Activated naive CD4-positive, alpha-beta T cell treated with anti-CD3 and anti-CD28 coated beads, Interleukin-2, amount 50 U/mL, for 24 hours (primary cell): ENCODE data around the gene FAM204A.
A peak's percentile ranks its signal among the peaks of the same experiment; 100 is the strongest.

Source experiments
- H3K27ac Mint-ChIP-seq: one replicate; pipeline ENCODE4 v1.8.0; 2021; ENCODE audit warnings: mild to moderate bottlenecking, mixed read lengths
- H3K27me3 Mint-ChIP-seq: one replicate; pipeline ENCODE4 v1.8.0; 2021; ENCODE audit warnings: mixed read lengths
- H3K36me3 Mint-ChIP-seq: one replicate; pipeline ENCODE4 v1.8.0; 2021; ENCODE audit warnings: mixed read lengths
- H3K4me1 Mint-ChIP-seq: one replicate; pipeline ENCODE4 v1.8.0; 2021; ENCODE audit warnings: mixed read lengths
- H3K4me3 Mint-ChIP-seq: one replicate; pipeline ENCODE4 v1.8.0; 2021; ENCODE audit warnings: mild to moderate bottlenecking, mixed read lengths
- H3K9me3 Mint-ChIP-seq: one replicate; pipeline ENCODE4 v1.8.0; 2021; ENCODE audit warnings: mixed read lengths

Gene FAM204A

DNA sequence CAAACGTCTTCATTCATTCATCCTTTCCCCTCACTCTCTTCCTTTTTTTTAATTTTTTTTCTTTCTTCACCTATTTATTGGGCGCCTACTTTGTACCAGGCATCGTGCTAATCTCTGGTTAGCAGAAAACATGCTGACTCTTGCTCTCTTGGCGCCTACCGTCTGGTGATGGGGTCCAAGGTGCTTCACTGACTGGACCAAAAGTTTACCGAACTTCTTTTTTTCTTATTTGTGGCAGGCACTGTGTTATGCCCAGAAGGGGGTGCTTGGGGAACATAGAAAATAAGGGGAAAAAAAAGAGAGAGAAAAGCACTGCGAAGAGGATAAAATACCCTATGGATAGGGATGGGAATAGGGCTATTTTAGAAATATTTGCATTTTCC, 505 bp upstream of the FAM204A start:
- Mint-ChIP-seq H3K27ac (peak overlapping the region; percentile 95), H3K9me3 (no peaks in the 10 kb centered on the region), H3K27me3 (no peaks in the 10 kb centered on the region), H3K4me3 (peak overlapping the region; percentile 96), H3K4me1 (peaks cover 50% of the 10 kb centered on the region), H3K36me3 (no peaks in the 10 kb centered on the region)

DNA sequence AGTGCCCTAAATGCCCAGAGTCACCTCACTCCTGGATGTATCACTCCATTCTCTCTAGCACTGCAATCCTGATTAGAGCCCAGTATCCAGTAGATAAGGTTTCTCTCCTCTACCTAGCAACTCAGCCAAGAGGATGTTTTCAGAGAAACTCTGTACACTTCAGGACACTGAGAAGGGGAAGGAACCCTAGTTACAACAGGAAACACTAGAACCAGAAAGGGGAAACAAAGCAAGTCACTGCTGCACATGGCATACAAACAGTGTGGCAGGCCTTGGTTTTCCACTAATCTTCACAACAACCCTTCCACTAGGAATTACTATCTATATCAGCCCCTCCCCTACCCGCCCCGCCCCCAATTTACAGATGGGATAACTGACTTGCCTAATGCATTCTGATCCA, 1.6 kb downstream of the FAM204A start:
- Mint-ChIP-seq H3K27ac (peak overlapping the region; percentile 35), H3K27me3 (no peaks in the 10 kb centered on the region), H3K9me3 (no peaks in the 10 kb centered on the region), H3K4me1 (peaks cover 56% of the 10 kb centered on the region), H3K36me3 (peaks cover 2% of the 10 kb centered on the region), H3K4me3 (peak overlapping the region; percentile 96)

DNA sequence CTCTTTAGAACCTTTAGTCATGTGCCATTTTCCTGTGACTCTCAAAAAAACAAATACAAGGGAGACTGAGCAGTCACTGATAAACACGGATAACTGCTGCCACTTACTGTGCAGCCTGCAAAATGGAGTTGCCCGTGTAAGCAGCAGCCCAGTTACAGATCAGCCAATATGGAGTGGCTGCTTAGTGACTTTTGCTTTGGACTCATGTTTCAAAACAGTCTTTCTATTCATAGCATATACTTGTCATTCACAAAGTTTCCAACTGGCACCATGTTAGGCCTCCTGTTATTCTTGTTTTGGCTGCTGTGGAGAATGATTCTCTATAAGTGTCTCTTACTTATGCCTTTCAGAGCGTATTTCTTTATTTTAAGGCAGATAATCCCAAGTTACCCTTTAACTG, 3.0 kb downstream of the FAM204A start:
- H3K27ac Mint-ChIP-seq: no peak overlapping the region
- no peaks in the 10 kb centered on the region for H3K27me3 Mint-ChIP-seq
- peaks cover 9% of the 10 kb centered on the region for H3K36me3 Mint-ChIP-seq
- H3K4me1 Mint-ChIP-seq: peaks cover 60% of the 10 kb centered on the region
- H3K9me3 Mint-ChIP-seq: no peaks in the 10 kb centered on the region
- peak overlapping the region; percentile 2 for H3K4me3 Mint-ChIP-seq

GRCh38 chr10:118337356-118337755, 4.8 kb downstream of the FAM204A start:
- Mint-ChIP-seq H3K27ac (no peak overlapping the region), H3K9me3 (no peaks in the 10 kb centered on the region), H3K4me1 (peaks cover 50% of the 10 kb centered on the region), H3K36me3 (peaks cover 12% of the 10 kb centered on the region), H3K27me3 (no peaks in the 10 kb centered on the region), H3K4me3 (no peak overlapping the region)

- no peaks in the 10 kb centered on the region for H3K27me3 Mint-ChIP-seq
- no peaks in the 10 kb centered on the region for H3K9me3 Mint-ChIP-seq
- no peak overlapping the region for H3K4me3 Mint-ChIP-seq
- H3K36me3 Mint-ChIP-seq: peaks cover 15% of the 10 kb centered on the region
- H3K27ac Mint-ChIP-seq: no peak overlapping the region
- H3K4me1 Mint-ChIP-seq: peaks cover 30% of the 10 kb centered on the region
Measured at GRCh38 chr10:118333871-118334270, 8.3 kb downstream of the FAM204A start.

DNA sequence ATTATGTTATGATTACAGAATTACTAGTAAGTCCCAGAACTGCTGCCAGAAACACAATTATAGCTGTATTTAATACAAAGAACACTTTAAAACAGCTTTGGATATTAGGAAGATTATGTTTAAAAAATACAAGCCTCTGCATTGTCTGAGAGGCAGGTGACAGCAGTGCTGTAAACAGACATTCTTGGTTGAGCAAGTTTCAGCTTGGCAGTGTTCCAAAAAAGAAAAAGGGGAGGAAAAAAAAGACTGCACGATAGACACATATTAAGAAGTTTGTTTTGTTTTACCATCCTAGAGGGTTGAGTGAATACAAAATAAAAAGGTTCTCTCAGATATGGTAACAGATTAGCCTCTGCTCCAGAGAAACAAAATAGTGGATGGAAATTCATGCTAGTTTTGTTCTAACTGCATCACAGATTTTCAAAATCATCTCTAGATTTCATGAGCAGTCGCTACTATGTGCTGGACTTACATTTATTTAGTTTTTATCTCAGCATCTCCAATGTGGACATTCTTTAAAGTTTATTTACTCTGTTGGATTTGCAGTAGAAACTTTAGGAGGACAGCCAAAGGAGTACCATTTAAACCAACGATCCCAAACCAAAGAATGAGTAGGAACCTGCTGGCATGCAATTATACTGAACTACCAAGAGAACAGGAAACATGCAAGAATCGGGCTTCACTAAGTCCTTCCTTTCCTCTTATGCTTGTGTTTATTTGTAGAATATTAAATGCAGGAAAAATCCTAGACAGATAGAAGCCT, 9.0 kb downstream of the FAM204A start:
- no peaks in the 10 kb centered on the region for H3K9me3 Mint-ChIP-seq
- no peak overlapping the region for H3K4me3 Mint-ChIP-seq
- H3K27me3 Mint-ChIP-seq: no peaks in the 10 kb centered on the region
- H3K27ac Mint-ChIP-seq: no peak overlapping the region
- H3K36me3 Mint-ChIP-seq: peaks cover 17% of the 10 kb centered on the region
- peaks cover 24% of the 10 kb centered on the region for H3K4me1 Mint-ChIP-seq

DNA sequence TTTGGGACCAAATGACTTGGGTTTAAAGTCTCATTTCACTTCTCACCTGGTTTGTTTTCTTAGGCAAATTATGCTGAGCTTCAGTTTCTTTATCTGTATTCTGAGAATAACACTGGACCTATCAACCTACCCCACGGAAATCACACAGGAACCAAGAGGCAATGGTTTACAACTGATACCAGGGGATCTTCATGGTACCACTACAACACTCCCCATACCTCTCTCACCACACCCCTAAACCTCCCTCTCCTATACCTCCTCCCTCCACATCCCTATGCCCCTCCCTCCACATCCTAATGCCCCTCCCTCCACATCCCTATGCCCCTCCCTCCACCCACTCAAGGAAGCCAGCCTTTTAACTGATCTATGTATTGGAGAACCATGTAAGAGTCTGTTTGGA, 9.9 kb downstream of the FAM204A start:
- Mint-ChIP-seq H3K9me3 (no peaks in the 10 kb centered on the region), H3K36me3 (peaks cover 17% of the 10 kb centered on the region), H3K27me3 (no peaks in the 10 kb centered on the region), H3K4me1 (peaks cover 15% of the 10 kb centered on the region), H3K4me3 (no peak overlapping the region), H3K27ac (no peak overlapping the region)

DNA sequence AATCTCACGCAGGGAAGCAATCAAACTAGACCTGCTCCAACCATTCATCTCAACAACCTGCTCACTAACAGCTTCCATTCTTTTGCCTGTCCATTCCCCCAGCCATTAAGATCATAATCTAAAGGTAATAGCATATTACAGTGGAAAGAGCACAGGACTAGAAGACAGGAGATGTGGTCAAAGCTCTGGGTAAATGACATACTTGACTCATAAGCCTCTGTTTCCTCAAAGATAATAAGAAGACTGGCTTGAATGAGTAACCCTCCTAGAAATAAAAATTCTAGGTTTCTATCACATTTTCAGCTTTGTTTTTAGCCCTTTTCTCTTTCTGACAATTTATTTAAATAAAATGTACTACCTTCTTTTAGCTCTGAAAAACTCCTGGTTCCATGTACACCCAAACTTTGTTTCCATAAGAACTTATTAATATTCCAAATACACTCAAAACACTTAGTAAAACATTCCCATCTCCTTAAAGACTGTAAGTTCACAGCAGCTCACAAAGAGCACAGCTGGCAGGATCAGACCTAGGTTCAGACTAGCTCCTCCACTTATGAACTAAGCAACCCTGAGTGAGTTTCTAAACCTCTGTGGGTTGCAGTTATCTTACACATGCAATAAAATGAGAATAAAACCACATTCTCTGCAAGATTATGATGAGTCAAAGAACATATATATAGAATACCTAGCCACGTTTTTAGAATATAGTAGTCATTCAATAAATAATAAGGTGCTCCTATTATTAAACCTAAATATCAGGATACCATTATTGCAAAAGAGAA, 11.6 kb downstream of the FAM204A start:
- no peak overlapping the region for H3K4me3 Mint-ChIP-seq
- no peaks in the 10 kb centered on the region for H3K27me3 Mint-ChIP-seq
- no peak overlapping the region for H3K27ac Mint-ChIP-seq
- peaks cover 13% of the 10 kb centered on the region for H3K4me1 Mint-ChIP-seq
- peaks cover 15% of the 10 kb centered on the region for H3K36me3 Mint-ChIP-seq
- H3K9me3 Mint-ChIP-seq: no peaks in the 10 kb centered on the region

DNA sequence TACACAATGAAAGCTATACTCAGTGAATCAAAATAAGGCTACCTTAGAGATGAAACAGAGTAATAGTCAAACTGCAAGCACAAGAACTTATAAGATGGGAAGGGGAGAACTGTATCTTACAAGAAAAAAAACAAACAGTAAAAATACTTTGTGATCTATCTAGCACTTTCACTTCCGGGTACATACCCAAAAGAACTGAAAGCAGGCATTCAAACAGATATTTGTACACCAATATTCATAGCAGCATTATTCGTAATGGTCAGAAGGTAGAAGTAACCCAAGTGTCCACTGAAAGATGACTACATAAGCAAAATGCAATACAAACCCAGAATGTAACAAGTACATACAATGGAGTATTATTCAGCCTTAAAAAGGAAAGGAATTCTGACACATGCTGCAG, 18.0 kb downstream of the FAM204A start:
- peaks cover 18% of the 10 kb centered on the region for H3K36me3 Mint-ChIP-seq
- no peaks in the 10 kb centered on the region for H3K9me3 Mint-ChIP-seq
- H3K4me1 Mint-ChIP-seq: peaks cover 10% of the 10 kb centered on the region
- no peak overlapping the region for H3K4me3 Mint-ChIP-seq
- no peak overlapping the region for H3K27ac Mint-ChIP-seq
- no peaks in the 10 kb centered on the region for H3K27me3 Mint-ChIP-seq

GRCh38 chr10:118321724-118322575, 20.2 kb downstream of the FAM204A start:
- Mint-ChIP-seq H3K4me3 (no peak overlapping the region), H3K4me1 (peaks cover 16% of the 10 kb centered on the region), H3K36me3 (peaks cover 13% of the 10 kb centered on the region), H3K9me3 (no peaks in the 10 kb centered on the region), H3K27ac (no peak overlapping the region), H3K27me3 (no peaks in the 10 kb centered on the region)

DNA sequence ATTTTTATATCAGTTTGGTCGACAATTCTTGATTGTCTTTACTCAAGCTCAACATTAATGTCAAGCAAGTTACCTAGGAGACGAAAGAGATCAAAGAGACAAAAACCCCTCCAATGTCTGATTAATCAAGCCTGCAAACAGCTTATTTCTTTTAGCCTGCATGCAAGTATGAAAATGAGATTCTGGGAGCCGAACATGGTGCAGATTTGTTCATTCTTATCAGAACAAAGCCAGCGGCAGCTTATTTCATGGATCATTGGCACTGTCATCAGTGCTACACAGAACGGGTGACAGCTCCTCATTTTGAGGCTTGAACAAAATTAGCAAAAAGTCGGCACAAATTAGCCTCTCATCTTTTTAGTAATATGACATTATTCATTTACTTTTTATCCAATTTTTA, 26.5 kb downstream of the FAM204A start:
- Mint-ChIP-seq H3K9me3 (no peaks in the 10 kb centered on the region), H3K4me1 (peaks cover 6% of the 10 kb centered on the region), H3K4me3 (no peak overlapping the region), H3K27ac (no peak overlapping the region), H3K36me3 (peaks cover 5% of the 10 kb centered on the region), H3K27me3 (no peaks in the 10 kb centered on the region)

DNA sequence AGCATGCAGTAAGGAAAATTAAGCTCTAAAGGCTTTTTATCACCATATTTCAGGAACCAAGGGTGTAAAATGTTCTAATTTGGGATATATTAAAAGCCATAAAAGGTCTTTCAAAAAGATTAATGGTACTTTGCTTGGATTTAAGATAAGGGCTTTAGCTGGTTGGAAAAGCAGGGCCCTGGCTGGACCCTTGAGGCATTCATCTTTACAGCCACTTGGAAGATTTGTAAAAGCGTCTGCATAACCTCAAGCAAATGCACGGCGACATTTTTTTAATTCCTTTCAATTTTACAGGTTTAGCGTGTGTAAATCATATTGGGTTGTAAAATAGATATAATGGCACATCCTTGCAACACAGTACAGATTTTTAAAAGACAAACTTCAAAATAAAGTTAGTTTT, 27.2 kb downstream of the FAM204A start:
- Mint-ChIP-seq H3K4me1 (peaks cover 6% of the 10 kb centered on the region), H3K4me3 (no peak overlapping the region), H3K27ac (no peak overlapping the region), H3K9me3 (no peaks in the 10 kb centered on the region), H3K27me3 (no peaks in the 10 kb centered on the region), H3K36me3 (peaks cover 6% of the 10 kb centered on the region)

DNA sequence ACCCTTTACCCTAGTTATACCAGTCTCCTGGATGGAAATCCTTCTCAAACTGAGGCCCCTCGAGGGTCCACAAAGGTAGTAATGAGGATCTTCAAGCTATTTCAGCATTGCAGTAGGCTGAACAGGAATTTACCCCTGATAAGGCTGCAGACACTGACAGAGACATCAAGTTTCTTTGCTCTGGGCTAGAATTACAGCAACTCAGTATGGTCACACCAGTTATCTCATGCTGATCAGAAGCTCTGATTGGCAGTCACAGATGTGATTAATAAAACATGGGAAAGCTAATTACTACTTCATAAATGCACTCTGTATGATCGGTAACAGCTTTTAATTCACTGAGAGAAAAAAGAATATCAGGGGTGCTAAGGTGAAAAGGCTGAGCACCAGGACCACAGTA, 30.6 kb downstream of the FAM204A start:
- no peaks in the 10 kb centered on the region for H3K9me3 Mint-ChIP-seq

GRCh38 chr10:118310822-118311221, 31.3 kb downstream of the FAM204A start:
- H3K27me3 Mint-ChIP-seq: no peaks in the 10 kb centered on the region
- no peaks in the 10 kb centered on the region for H3K4me1 Mint-ChIP-seq
- no peak overlapping the region for H3K27ac Mint-ChIP-seq
- no peak overlapping the region for H3K4me3 Mint-ChIP-seq
- H3K9me3 Mint-ChIP-seq: no peaks in the 10 kb centered on the region
- peaks cover 11% of the 10 kb centered on the region for H3K36me3 Mint-ChIP-seq

More for the DNA sequence above, 30.6 kb downstream of the FAM204A start:
- Mint-ChIP-seq H3K4me3 (no peak overlapping the region), H3K27ac (no peak overlapping the region), H3K36me3 (peaks cover 8% of the 10 kb centered on the region), H3K27me3 (no peaks in the 10 kb centered on the region), H3K4me1 (no peaks in the 10 kb centered on the region)

- Mint-ChIP-seq H3K27me3 (no peaks in the 10 kb centered on the region), H3K27ac (no peak overlapping the region), H3K4me1 (no peaks in the 10 kb centered on the region), H3K4me3 (no peak overlapping the region), H3K36me3 (peaks cover 13% of the 10 kb centered on the region), H3K9me3 (no peaks in the 10 kb centered on the region)
Measured at GRCh38 chr10:118309911-118310310, 32.2 kb downstream of the FAM204A start.

- no peaks in the 10 kb centered on the region for H3K4me1 Mint-ChIP-seq
- no peaks in the 10 kb centered on the region for H3K27me3 Mint-ChIP-seq
- H3K9me3 Mint-ChIP-seq: no peaks in the 10 kb centered on the region
- H3K4me3 Mint-ChIP-seq: no peak overlapping the region
- peaks cover 14% of the 10 kb centered on the region for H3K36me3 Mint-ChIP-seq
- H3K27ac Mint-ChIP-seq: no peak overlapping the region
Measured at GRCh38 chr10:118308664-118309063, 33.5 kb downstream of the FAM204A start.
